Posterior vena cava (tissue), 2 donors: Measurements from ENCODE around the gene HAP1. TPM values are rescaled to one million over a fixed set of nuclear protein-coding genes. Genes with fewer than 3 reads are reported as not detected.
A peak's percentile ranks its signal among the peaks of the same experiment; 100 is the strongest.
"Not testable (repeated sequence)": the region's sequence is repeated elsewhere in the genome, so short reads cannot be mapped to it uniquely, and the experiment has no call there.

Experiments
- DNase-seq: peaks from one replicate; pipeline ENCODE4 v3.0.0-alpha.2; 2020; ENCODE audit warnings: low spot score
- intact Hi-C, 2 donors: fragments of 100-400 bp; cut with DNase I; formaldehyde crosslinking; loops; one replicate each; pipeline versions ENCODE4 v1.14.1 to v1.14.2; 2022 to 2023
- total RNA-seq, 2 donors: library from RNA; stranded (reverse); fragmentation: NEBNext Ultra II Directional; extraction: Animal tissue kit (Norgen Biotek cat#: 25700); gene quantifications; one replicate each; pipeline ENCODE4 v1.2.1, GENCODE V29; 2021
- donor health status: DM: yes; HTN: yes; CAD: no.
- donor health status: DM: yes; HTN: yes; CAD: no.

Gene HAP1
- total RNA-seq, 2 donors from 2014 or later, result 0.19 TPM; not detected in 1

DNA sequence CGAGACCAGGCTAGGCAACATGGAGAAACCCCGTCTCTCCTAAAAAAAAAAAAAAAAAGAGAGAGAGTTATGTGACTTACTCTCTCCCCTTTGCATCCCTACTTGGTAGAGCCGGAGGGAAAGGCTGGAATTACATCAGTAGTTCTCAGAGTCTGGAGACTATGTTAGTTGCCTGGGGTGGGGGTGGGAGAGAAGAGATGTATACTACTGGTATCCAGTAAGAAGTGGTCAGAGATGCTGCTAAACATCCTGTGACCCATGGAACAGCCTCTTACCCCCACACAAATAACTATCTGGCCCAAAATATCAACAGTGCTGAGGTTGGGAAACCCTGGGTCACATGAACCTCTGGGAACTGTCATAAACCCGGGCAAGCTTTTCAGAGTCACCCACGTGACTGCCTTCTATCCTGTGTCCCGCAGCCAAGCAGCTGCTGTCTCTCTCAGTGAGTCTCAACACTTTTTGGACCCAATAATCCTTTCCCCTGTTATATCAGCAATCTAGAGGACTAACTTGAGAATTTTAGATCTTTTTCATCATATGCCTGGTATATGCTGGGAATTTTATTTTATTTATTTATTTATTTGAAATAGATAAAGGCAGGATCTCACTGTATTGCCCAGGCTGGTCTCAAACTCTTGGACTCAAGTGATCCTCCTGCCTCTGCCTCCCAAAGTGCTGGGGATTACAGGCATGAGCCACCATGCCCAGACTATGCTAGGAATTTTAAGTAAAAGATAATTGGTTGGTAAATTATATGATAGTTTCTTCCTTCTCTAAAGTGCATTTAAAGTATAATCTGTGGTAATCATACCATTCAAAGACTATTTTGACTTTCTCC is 37.1 kb downstream of the HAP1 start:
- no peak for DNase-seq
- intact Hi-C loops, result no loop called here

DNA sequence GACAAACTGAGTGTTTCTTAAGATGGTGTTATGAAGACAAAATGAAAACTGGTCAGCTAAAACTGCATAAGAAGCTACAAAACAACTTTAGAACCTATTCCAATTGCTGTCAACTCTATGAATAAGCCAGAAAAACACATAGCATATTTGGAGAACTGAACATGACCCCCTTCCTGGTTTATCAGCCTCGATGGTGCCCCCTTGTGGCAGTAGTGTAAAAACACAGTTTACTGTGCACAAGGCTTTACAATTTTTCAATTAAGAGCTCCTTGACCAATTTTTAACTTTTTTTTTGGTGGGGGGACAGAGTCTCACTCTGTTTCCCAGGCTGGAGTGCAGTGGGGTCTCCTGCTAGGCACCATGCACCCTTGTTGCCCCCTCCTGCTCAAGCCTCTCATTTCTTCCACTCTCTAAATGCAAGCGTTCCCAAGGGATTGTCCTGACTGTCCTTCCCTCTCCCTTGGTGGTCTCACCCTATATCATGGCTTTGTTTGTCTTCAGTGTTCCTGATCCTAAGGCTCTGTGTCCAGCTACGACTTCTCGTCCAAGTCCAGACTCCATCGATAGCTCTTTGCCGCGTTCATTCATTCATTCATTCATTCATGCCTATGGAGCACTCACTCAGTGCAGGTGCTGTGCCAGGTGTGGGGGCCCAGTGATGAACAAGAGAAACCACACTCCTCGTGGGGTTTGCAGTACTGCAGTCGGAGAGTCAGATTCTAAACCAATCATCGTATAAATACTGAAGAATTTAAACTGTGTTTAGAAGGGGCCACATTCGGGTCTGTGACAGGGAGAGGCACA is 38.3 kb downstream of the HAP1 start:
- intact Hi-C loops, result no loop called here
- no peak for DNase-seq

GRCh38 chr17:41695134-41695661 is 39.2 kb downstream of the HAP1 start:
- intact Hi-C loops, result no loop called here
- no peak for DNase-seq

DNA sequence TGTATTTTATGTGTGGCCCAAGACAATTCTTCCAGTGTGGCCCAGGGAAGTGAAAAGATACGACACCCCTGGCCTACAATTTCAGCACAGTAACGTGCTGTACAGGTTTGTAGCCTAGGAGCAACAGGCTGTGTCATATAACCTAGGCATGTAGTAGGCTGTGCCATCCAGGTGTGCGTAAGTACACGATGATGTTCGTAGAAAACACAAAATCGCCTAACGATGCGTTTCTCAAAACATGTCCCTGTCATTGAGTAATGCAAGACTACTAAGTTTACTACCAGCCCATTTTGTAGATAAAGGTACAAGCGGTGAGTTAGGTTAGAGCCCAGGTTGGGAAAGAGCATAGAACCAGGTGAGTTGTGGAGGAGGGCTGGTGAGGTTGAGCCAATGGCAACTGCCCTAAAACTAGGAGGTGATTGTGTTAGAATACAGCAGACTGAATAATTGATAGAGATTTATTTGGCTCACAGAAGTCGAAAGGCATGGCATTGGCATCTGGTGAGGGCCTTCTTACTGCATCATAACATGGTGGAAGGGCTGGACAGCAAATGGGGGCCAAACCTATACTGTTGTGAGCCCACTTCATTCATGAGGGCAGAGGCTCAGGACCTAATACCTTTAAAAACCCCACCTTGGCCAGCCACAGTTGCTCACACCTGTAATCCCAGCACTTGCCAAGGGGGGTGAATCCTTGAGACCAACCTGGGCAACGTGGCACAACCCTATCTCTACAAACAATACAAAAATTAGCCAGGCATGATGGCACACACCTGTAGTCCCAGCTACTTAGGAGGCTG is 41.5 kb downstream of the HAP1 start:
- intact Hi-C loops, result no loop called here
- no peak for DNase-seq

DNA sequence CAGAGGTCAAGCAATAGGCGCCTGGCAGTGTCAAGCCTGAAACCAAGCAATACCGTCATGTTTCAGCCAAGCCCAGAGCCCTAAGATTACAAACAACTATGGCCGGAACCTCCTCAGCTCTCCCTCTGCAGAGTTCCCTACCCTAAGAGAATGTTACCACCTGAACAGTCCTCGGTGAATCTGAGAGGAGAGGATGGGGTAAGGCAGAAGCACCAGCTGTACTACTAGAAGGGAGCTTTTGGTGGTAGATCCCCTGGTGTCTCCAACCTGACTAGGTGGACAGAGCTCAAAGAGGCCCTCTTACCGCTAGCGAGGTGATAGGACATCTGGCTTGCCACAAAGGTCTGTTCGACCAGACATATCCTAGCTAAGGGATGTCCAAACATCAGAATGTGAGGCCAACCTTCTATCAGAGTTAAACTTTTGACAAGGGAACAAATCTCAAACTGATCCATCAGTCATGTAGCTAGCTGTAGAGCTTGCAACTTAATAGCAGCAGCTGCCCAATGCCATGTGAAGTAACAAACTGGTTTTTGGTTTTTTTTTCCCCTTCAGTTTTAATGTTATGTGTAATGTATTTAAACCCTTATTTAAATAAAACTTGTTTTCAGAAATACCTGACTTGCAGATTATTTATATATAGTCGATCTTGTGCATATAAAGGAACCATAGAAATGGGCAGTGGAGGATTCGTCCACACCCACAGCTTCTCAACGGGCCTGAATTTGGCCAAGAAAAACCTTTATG is 43.2 kb downstream of the HAP1 start:
- DNase-seq, result no peak
- intact Hi-C loops, result no loop called here

GRCh38 chr17:41690497-41690896 is 43.9 kb downstream of the HAP1 start:
- DNase-seq, result no peak
- intact Hi-C loops, result no loop called here

DNA sequence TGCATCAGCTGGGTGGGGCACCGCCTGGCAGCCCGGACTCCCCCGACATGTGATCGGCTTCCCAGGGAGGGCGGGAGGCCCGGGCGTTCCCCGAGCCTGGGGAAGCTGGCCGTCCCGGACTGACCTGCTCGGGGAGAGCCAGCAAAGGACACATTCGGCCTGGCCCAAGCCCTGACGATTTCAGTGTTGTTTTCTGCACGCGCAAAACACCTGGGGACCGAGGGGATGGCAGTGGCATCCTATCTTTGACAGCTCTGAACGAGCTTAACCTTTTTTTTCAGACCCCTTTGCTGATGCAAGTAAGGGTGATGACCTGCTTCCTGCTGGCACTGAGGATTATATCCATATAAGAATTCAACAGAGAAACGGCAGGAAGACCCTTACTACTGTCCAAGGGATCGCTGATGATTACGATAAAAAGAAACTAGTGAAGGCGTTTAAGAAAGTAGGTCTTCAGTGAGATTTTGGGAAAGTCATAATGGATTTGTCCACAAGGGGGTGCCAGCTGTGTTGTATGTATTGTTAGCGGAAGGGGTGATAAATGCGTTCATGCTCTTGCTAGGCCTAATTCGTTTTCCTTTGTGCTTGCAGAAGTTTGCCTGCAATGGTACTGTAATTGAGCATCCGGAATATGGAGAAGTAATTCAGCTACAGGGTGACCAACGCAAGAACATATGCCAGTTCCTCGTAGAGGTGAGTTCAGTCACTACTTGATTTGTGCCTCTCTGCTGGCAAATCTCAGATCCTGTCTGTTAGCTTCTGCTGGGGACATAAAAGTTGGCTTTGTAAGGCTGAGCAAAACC is 44.7 kb downstream of the HAP1 start:
- no peak for DNase-seq
- intact Hi-C loops, result no loop called here

DNA sequence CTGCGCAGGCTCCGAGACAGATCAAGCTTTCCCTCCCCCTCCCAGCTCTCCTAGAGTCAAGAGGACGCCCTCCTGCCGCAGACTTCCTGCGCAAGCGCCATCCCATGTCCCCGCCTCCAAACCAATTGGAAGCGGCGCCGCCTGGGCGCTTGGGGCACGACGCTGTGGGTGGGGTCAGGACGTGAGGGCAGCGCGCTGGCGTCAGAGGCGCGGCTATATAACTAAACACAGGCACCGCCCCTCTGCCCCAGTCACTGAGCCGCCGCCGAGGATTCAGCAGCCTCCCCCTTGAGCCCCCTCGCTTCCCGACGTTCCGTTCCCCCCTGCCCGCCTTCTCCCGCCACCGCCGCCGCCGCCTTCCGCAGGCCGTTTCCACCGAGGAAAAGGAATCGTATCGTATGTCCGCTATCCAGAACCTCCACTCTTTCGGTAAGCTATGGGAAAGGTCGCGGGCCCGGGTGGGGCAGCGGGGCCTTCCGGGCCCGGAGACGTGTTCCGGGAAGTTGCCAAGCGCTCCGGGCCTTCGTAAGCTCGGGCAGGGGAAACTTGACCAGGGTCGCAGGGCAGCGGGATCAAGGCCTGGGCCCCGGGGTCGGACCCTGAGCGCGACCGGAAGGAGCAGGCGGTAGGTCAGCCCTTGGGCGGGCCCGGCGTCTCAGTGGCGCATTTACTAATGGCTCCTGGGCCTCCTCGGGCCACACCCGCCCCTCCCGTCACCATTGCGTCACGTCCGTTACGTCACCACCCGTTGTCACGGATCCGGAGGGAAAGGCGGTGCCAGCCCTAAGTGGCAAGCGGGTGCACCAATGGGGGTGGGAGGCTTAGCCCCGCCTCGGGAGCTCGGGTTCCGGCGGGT is 45.6 kb downstream of the HAP1 start, which contains the start of gene EIF1:
EIF1 (plus strand) TSS at position 245 of the 856 bp plus-strand sequence; CDS start at position 399, 154 bp downstream.
- DNase-seq, result peak; percentile 100
- intact Hi-C loops, result no loop called here

DNA sequence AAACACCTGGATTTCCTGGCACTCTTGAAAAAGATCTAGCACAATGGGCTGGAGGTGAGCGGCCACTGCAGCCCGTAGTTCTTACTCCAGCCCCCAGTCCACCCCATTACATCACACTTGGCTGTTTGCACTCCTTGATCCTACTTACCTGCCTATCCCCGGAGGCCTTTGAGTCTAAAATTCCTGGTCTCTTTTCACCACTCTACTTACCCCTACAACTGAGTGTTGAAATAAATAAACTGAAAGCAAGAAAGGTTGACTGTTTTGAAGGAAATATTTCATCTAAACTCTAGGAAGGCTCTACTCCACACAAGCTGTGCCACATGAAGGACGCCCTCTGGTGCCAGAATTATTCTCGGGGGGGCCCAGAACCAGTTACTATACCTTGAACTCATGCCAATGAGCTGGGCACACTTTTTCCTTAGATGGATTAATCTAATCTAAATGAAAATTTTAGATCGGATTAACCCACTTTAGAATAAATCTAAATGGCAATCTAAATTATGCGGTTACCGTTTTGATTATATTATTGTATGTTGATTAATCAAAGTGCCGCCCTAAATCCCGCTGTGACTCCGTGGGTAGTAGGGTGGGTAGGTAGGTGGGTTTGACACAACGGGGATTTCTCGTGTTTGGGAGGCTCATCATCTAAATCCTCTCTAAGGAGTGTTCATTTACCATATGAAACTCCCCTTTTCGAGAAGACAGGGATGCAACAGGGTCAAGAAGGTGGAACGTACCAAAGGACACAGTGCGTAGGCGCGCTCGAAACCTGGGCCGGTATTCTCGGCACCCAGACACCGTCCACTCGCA is 46.4 kb downstream of the HAP1 start:
- no peak for DNase-seq
- intact Hi-C loops, result no loop called here

GRCh38 chr17:41686281-41686680 is 48.2 kb downstream of the HAP1 start:
- no peak for DNase-seq
- intact Hi-C loops, result no loop called here

GRCh38 chr17:41685753-41686152 is 48.7 kb downstream of the HAP1 start:
- intact Hi-C loops, DNase-seq: not testable (repeated sequence)

GRCh38 chr17:41684035-41684434 is 50.4 kb downstream of the HAP1 start:
- no peak for DNase-seq
- intact Hi-C loops, result no loop called here

DNA sequence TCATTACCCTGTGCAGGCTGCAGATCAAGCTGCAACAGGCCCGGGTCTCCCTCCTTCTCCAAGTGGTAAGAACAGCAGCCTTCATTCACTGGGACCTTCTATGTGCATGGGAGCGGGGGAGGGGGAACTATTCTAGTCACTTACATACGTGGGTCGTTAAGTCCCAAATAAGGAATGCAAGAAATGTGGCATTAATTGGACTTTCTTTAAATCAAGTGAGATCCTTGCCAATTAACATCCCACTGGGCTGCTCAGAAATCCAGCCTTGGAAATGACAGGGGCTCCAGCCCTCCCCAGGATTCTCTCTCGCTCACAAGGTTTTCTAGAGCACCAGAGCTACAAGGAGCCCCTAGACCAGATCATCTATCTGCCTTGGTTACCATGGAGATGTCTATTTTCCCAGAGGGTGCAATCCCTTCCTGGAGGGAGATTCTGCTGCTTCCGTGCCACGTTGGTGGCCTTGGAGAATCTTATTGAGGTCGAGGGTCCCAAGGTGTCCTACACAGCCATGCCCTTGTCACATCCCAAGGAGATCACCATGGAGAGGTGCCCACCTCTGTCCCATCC is 50.9 kb downstream of the HAP1 start:
- intact Hi-C loops, result no loop called here
- no peak for DNase-seq

DNA sequence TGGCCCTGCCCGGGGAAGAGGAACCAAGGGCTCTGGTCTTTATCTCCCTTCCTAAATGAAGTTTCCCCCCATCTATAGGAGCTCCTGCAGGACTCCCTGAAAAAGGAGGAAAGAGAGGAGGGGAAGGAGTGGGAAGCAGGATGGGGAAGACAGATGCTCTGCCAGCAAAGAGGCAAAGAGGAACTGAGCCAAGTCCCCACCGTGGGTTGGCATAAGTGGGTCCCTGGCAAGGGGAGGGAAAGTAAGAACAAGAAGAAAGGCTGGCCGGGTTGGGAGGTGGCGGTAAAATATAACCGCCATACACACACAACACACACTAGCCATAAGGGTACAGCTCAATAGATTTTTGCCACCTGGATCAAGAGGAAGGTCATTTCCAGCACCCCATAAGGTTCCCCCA is 51.8 kb downstream of the HAP1 start:
- intact Hi-C loops, result no loop called here
- no peak for DNase-seq

GRCh38 chr17:41681776-41682175 is 52.7 kb downstream of the HAP1 start:
- intact Hi-C loops, result no loop called here
- DNase-seq, result no peak

GRCh38 chr17:41680426-41681040 is 53.9 kb downstream of the HAP1 start:
- DNase-seq, result no peak
- intact Hi-C loops, result no loop called here
